ENCODE measurements around the gene FAM180A.
A peak's percentile ranks its signal among the peaks of the same experiment; 100 is the strongest.

Gene FAM180A

DNA sequence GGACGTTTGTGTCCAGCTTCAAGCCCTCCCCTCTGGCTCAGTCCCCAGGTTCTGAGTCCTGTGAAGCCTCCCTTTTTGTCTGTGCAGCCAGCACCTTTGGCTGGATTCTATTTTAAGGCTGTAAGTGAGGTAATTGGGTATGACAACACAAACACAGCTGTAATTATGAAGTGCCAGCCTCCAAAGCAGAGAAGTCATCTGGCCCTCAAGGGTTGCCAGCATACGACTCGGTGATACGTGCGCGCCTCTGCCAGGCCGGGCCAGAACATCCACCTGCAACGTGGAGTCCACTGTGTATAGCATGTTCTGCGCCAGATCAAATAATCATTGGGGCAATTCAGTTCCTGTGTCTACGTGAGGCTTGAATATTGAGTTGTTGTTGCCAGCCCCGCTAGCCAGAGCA lies 6.7 kb upstream of the FAM180A start:
- DNase-seq (ENCODE audit: low read depth), result no peak
- TF ChIP-seq CTCF (conservative IDR thresholded peaks at IDR 0.05; ENCODE audit: low read length), result no peak
- no peak overlapping the region for H3K4me3 ChIP-seq (ENCODE audit: low read length)

DNA sequence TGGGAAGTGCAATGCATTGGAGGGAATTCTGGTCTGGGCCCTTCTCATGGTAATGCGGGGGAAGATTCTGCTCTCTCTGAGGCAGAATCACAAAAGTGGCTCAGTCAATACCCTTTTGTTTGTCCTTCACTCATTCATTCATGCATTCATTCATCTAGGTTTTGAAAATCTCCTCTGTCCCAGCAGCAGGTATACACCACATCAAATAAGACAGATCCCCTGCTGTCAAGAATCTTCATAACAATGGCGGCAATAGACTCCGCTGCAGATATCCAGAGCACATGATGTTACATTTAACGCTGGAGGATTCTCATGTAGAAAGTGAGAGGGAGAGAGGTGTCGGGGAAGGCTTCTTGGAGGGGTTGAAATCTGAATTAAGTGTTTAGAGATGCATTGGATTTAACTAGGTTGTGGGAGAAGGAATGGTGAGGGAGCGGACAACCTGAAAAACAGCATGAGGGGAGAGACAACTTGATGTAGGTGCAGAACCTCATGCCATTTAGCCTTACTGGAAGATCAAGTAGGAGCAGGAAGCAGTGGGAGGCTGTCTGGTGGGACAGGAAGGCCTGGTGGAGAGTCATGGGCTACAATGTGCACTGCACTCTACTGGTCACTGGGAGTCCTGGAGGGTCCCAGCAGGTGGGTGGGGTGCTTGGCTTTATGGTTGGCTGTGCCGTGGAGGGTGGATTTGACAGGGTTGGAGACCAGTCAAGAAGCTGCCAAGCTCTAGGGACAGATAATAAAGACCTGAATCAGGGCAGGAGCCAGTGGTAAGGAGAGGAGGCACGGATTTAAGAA lies 5.2 kb upstream of the FAM180A start:
- no peak for TF ChIP-seq CTCF (conservative IDR thresholded peaks at IDR 0.05; ENCODE audit: low read length)
- DNase-seq (ENCODE audit: low read depth), result no peak
- H3K4me3 ChIP-seq (ENCODE audit: low read length), result no peak overlapping the region

DNA sequence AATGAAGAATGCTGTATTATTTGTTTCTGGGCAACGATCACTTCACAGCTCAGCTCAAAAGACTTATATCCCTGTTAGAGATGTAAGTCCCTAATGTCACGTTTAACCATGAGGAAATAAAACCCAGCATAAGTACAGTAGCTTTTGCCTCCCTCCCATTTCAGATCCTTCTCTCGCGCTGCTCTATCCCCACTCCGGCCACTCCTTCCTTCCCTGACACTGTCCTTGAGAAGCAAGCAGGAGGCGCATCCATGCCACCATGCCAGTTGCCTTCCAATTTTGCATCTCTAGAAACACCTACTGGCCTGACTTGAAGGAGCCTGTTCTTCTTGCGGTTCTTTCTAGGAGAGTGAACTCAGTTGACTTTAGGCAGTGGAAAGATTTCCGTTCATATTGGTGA lies 1.2 kb downstream of the FAM180A start:
- peak; percentile 25 for DNase-seq (ENCODE audit: low read depth)
- H3K4me3 ChIP-seq (ENCODE audit: low read length), result peak overlapping the region; percentile 68
- no peak; the same call in 1 of the 2 replicates for TF ChIP-seq CTCF (conservative IDR thresholded peaks at IDR 0.05; ENCODE audit: low read length)

GRCh38 chr7:135745703-135746312 lies 2.8 kb downstream of the FAM180A start:
- TF ChIP-seq CTCF (conservative IDR thresholded peaks at IDR 0.05; ENCODE audit: low read length), result no peak
- DNase-seq (ENCODE audit: low read depth), result peak; percentile 98
- peak overlapping the region; percentile 68 for H3K4me3 ChIP-seq (ENCODE audit: low read length)

GRCh38 chr7:135744938-135745702 lies 3.5 kb downstream of the FAM180A start:
- TF ChIP-seq CTCF (conservative IDR thresholded peaks at IDR 0.05; ENCODE audit: low read length), result no peak
- peak; percentile 86 for DNase-seq (ENCODE audit: low read depth)
- peak overlapping the region; percentile 4 for H3K4me3 ChIP-seq (ENCODE audit: low read length)

GRCh38 chr7:135743907-135744731 lies 4.5 kb downstream of the FAM180A start:
- TF ChIP-seq CTCF (conservative IDR thresholded peaks at IDR 0.05; ENCODE audit: low read length), result no peak
- peak overlapping the region; percentile 22 for H3K4me3 ChIP-seq (ENCODE audit: low read length)
- DNase-seq (ENCODE audit: low read depth), result peak; percentile 82
